ENCODE results near the gene TRIM42.

DNA sequence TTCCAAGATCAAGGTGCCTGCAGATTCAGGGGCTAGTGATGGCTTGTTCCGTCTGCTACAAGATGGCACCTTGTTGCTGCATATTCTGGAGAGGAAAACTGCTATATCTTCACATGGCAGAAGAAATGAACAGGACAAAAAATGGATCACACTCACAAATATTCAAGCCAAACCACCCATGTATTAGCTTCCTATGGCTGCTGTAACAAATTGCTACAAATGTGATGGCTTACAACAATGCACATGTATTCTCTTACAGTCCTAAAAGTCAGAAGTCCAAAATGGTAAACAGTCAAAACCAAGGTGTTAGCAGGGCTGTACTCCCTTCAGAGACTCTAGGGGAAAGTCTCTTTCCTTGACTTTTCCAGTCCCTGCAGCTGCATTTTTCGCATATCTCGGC, 55.8 kb downstream of the TRIM42 start:
- no peak for TF ChIP-seq EZH2 (IDR thresholded peaks at IDR 0.05; ENCODE audit: borderline replicate concordance, low read depth, low read length, poor library complexity, severe bottlenecking)
- TF ChIP-seq, protein P1, sequence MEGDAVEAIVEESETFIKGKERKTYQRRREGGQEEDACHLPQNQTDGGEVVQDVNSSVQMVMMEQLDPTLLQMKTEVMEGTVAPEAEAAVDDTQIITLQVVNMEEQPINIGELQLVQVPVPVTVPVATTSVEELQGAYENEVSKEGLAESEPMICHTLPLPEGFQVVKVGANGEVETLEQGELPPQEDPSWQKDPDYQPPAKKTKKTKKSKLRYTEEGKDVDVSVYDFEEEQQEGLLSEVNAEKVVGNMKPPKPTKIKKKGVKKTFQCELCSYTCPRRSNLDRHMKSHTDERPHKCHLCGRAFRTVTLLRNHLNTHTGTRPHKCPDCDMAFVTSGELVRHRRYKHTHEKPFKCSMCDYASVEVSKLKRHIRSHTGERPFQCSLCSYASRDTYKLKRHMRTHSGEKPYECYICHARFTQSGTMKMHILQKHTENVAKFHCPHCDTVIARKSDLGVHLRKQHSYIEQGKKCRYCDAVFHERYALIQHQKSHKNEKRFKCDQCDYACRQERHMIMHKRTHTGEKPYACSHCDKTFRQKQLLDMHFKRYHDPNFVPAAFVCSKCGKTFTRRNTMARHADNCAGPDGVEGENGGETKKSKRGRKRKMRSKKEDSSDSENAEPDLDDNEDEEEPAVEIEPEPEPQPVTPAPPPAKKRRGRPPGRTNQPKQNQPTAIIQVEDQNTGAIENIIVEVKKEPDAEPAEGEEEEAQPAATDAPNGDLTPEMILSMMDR (conservative IDR thresholded peaks at IDR 0.05; ENCODE audit: low read depth, low read length): no peak

Measured in A673 (cell line).